ENCODE data around the gene LRRC30.

LRRC30 gene

GRCh38 chr18:7255643-7256042 lies 24.8 kb downstream of the LRRC30 start:
- Histone ChIP-seq H3K27ac (no peak overlapping the region), H3K36me3 (replicated peaks) (no peaks in the 10 kb centered on the region), H3K4me3 (ENCODE audit: low read depth, low read length) (no peak overlapping the region), H3K27me3 (replicated peaks) (no peaks in the 10 kb centered on the region)
- DNase-seq = no peak
- in situ Hi-C loops (cut with HindIII; ENCODE audit: low pct_ligation_motif_present, low sequenced_read_pairs) = no loop called here
- TF ChIP-seq CTCF (IDR thresholded peaks at IDR 0.05; ENCODE audit: low read depth, low read length, missing control alignments) = no peak

GRCh38 chr18:7256618-7257425 lies 25.9 kb downstream of the LRRC30 start:
- Histone ChIP-seq H3K4me3 (ENCODE audit: low read depth, low read length) (no peak overlapping the region), H3K27me3 (replicated peaks) (no peaks in the 10 kb centered on the region), H3K36me3 (replicated peaks) (no peaks in the 10 kb centered on the region), H3K27ac (no peak overlapping the region)
- no peak for DNase-seq
- no peak for TF ChIP-seq CTCF (IDR thresholded peaks at IDR 0.05; ENCODE audit: low read depth, low read length, missing control alignments)
- in situ Hi-C loops (cut with HindIII; ENCODE audit: low pct_ligation_motif_present, low sequenced_read_pairs) = no loop called here

- Histone ChIP-seq H3K36me3 (replicated peaks) (no peaks in the 10 kb centered on the region), H3K4me3 (ENCODE audit: low read depth, low read length) (no peak overlapping the region), H3K27ac (no peak overlapping the region), H3K27me3 (replicated peaks) (no peaks in the 10 kb centered on the region)
- in situ Hi-C loops (cut with HindIII; ENCODE audit: low pct_ligation_motif_present, low sequenced_read_pairs) = no loop called here
- no peak for TF ChIP-seq CTCF (IDR thresholded peaks at IDR 0.05; ENCODE audit: low read depth, low read length, missing control alignments)
- no peak for DNase-seq
Observed at GRCh38 chr18:7257426-7257740, 26.5 kb downstream of the LRRC30 start.

- no peak overlapping the region for H3K27ac ChIP-seq
- no peaks in the 10 kb centered on the region for H3K27me3 ChIP-seq (replicated peaks)
- DNase-seq = no peak
- in situ Hi-C loops (cut with HindIII; ENCODE audit: low pct_ligation_motif_present, low sequenced_read_pairs) = no loop called here
- no peaks in the 10 kb centered on the region for H3K36me3 ChIP-seq (replicated peaks)
- no peak for TF ChIP-seq CTCF (IDR thresholded peaks at IDR 0.05; ENCODE audit: low read depth, low read length, missing control alignments)
- H3K4me3 ChIP-seq (ENCODE audit: low read depth, low read length) = no peak overlapping the region
Observed at GRCh38 chr18:7259475-7259874, 28.6 kb downstream of the LRRC30 start.

- H3K27me3 ChIP-seq (replicated peaks) = no peaks in the 10 kb centered on the region
- no peak overlapping the region for H3K27ac ChIP-seq
- H3K4me3 ChIP-seq (ENCODE audit: low read depth, low read length) = no peak overlapping the region
- no peak for DNase-seq
- no peak for TF ChIP-seq CTCF (IDR thresholded peaks at IDR 0.05; ENCODE audit: low read depth, low read length, missing control alignments)
- in situ Hi-C loops (cut with HindIII; ENCODE audit: low pct_ligation_motif_present, low sequenced_read_pairs) = no loop called here
- H3K36me3 ChIP-seq (replicated peaks) = no peaks in the 10 kb centered on the region
Observed at GRCh38 chr18:7261199-7261598, 30.3 kb downstream of the LRRC30 start.

GRCh38 chr18:7267973-7268372 lies 37.1 kb downstream of the LRRC30 start:
- Histone ChIP-seq H3K36me3 (replicated peaks) (no peaks in the 10 kb centered on the region), H3K27ac (no peak overlapping the region), H3K27me3 (replicated peaks) (no peaks in the 10 kb centered on the region), H3K4me3 (ENCODE audit: low read depth, low read length) (no peak overlapping the region)
- DNase-seq = no peak
- in situ Hi-C loops (cut with HindIII; ENCODE audit: low pct_ligation_motif_present, low sequenced_read_pairs) = no loop called here
- TF ChIP-seq CTCF (IDR thresholded peaks at IDR 0.05; ENCODE audit: low read depth, low read length, missing control alignments) = no peak

Measured in brain microvascular endothelial cell (primary cell).